Sigmoid colon (tissue), 7 donors: ENCODE data around the gene GRID1. TPM values are rescaled to one million over a fixed set of nuclear protein-coding genes. Genes with fewer than 3 reads are reported as not detected.

ENCODE experiments used
- DNase-seq: peaks from one replicate; pipeline ENCODE4 v3.0.0-alpha.2; 2019
- H3K27ac ChIP-seq, 4 donors: fragments of 200-600 bp; sonication (generic); one replicate each; pipeline ENCODE4 v1.5.1; 2016 to 2019; ENCODE audit warnings: mild to moderate bottlenecking in 1 of 4
- H3K27me3 ChIP-seq, 3 donors: fragments of 200-600 bp; sonication (generic); one replicate each; pipeline ENCODE4 v1.5.1; 2019; ENCODE audit warnings: mild to moderate bottlenecking in 1 of 3
- H3K36me3 ChIP-seq, 4 donors: fragments of 200-600 bp; sonication (generic); one replicate each; pipeline ENCODE4 v1.5.1; 2016 to 2019
- H3K4me1 ChIP-seq, 4 donors: fragments of 200-600 bp; sonication (generic); one replicate each; pipeline ENCODE4 v1.5.1; 2017 to 2019
- H3K4me3 ChIP-seq, 4 donors: fragments of 200-600 bp; sonication (generic); one replicate each; pipeline ENCODE4 v1.5.1; 2017 to 2019; ENCODE audit warnings: mild to moderate bottlenecking in 2 of 4, moderate library complexity in 1 of 4
- H3K9me3 ChIP-seq, 4 donors: fragments of 200-600 bp in 3 of 4; sonication (generic) in 3 of 4; one replicate each; pipeline versions ENCODE4 v1.5.1 to v1.6.1; 2013 to 2019
- EP300 ChIP-seq, 4 donors: sonication (generic); formaldehyde crosslinking; IDR thresholded peaks; one replicate each; pipeline ENCODE4 v1.6.1; 2017; ENCODE audit warnings: antibody characterized with exemption in 4 of 4
- POLR2A ChIP-seq, 2 donors: fragments of 450-650 bp; IDR thresholded peaks; one replicate each; pipeline ENCODE4 v1.6.1; 2016; ENCODE audit warnings: antibody characterized with exemption in 2 of 2, mild to moderate bottlenecking in 2 of 2, moderate library complexity in 2 of 2
- POLR2AphosphoS5 ChIP-seq, 4 donors: sonication (generic); formaldehyde crosslinking; IDR thresholded peaks; one replicate each; pipeline ENCODE4 v1.6.1; 2017; ENCODE audit warnings: antibody characterized with exemption in 4 of 4
- WGBS, 2 donors: extraction: QIAGEN DNeasy Blood & Tissue Kit; methylation state at CpG; one replicate each; pipeline ENCODE4 v1.1.7; 2013; 5-methylcytosine and 5-hydroxymethylcytosine counted together
- intact Hi-C: fragments of 100-400 bp; cut with DNase I; formaldehyde crosslinking; loops from one replicate; pipeline ENCODE4 v1.15.1; 2023
- polyA plus RNA-seq, 3 donors: library from polyadenylated mRNA; stranded (reverse); fragments of 200-250 nt; gene quantifications; one replicate each; pipeline ENCODE4 v1.2.3, GENCODE V29; 2013
- total RNA-seq, 4 donors: library from RNA; depleted of rRNA; stranded (reverse); fragments of >200 nt; gene quantifications; one replicate each; pipeline ENCODE4 v1.1.0, GENCODE V29; 2016
- TF ChIP-seq, protein P1 (sequence below), 4 experiments: fragments of 450-650 bp in 3 of 4; fragments of 200-600 bp in 1 of 4; IDR thresholded peaks; one replicate each; pipeline ENCODE4 v1.5.1; 2016 to 2019; ENCODE audit warnings: antibody characterized with exemption in 4 of 4, mild to moderate bottlenecking in 3 of 4, moderate library complexity in 2 of 4
- donor health status: healthy with polysubstance abuse.
- donor health status: Bipolar disorder and iron deficiency.
- donor health status: healthy.

GRID1 gene
- total and polyA plus RNA-seq, 7 donors, result 0.66 to 4.7 (median 1.1) TPM; not detected in 2

GRCh38 chr10:86152911-86153310 is 213.7 kb downstream of the GRID1 start:
- H3K27ac ChIP-seq, result no peak overlapping the region
- no peak for DNase-seq
- no peaks in the 10 kb centered on the region for H3K36me3 ChIP-seq
- H3K27me3 ChIP-seq, result no peaks in the 10 kb centered on the region
- H3K4me1 ChIP-seq, result no peaks in the 10 kb centered on the region
- H3K9me3 ChIP-seq, result no peaks in the 10 kb centered on the region
- TF ChIP-seq, protein P1, sequence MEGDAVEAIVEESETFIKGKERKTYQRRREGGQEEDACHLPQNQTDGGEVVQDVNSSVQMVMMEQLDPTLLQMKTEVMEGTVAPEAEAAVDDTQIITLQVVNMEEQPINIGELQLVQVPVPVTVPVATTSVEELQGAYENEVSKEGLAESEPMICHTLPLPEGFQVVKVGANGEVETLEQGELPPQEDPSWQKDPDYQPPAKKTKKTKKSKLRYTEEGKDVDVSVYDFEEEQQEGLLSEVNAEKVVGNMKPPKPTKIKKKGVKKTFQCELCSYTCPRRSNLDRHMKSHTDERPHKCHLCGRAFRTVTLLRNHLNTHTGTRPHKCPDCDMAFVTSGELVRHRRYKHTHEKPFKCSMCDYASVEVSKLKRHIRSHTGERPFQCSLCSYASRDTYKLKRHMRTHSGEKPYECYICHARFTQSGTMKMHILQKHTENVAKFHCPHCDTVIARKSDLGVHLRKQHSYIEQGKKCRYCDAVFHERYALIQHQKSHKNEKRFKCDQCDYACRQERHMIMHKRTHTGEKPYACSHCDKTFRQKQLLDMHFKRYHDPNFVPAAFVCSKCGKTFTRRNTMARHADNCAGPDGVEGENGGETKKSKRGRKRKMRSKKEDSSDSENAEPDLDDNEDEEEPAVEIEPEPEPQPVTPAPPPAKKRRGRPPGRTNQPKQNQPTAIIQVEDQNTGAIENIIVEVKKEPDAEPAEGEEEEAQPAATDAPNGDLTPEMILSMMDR (IDR thresholded peaks at IDR 0.05), result no peak
- no peak for TF ChIP-seq POLR2A (IDR thresholded peaks at IDR 0.05)
- no peak for TF ChIP-seq EP300 (IDR thresholded peaks at IDR 0.05)
- TF ChIP-seq POLR2AphosphoS5 (IDR thresholded peaks at IDR 0.05), result no peak
- intact Hi-C loops, result no loop called here
- 59 to 78% methylated on average over 5 of the region's 5 CpGs for WGBS, 2 donors
- H3K4me3 ChIP-seq, result no peak overlapping the region

GRCh38 chr10:86152354-86152753 is 214.2 kb downstream of the GRID1 start:
- Histone ChIP-seq H3K4me1 (no peaks in the 10 kb centered on the region), H3K9me3 (no peaks in the 10 kb centered on the region), H3K27ac (no peak overlapping the region), H3K36me3 (no peaks in the 10 kb centered on the region), H3K4me3 (no peak overlapping the region), H3K27me3 (no peaks in the 10 kb centered on the region)
- no peak for DNase-seq
- intact Hi-C loops, result no loop called here
- TF ChIP-seq, protein P1 (IDR thresholded peaks at IDR 0.05), result no peak
- TF ChIP-seq EP300 (IDR thresholded peaks at IDR 0.05) (no peak), POLR2A (IDR thresholded peaks at IDR 0.05) (no peak), POLR2AphosphoS5 (IDR thresholded peaks at IDR 0.05) (no peak)
- 87 to 91% methylated on average over 5 of the region's 5 CpGs for WGBS, 2 donors

GRCh38 chr10:86151613-86152012 is 215.0 kb downstream of the GRID1 start:
- TF ChIP-seq, protein P1 (IDR thresholded peaks at IDR 0.05), result no peak
- Histone ChIP-seq H3K9me3 (no peaks in the 10 kb centered on the region), H3K27me3 (no peaks in the 10 kb centered on the region), H3K27ac (no peak overlapping the region), H3K4me1 (no peaks in the 10 kb centered on the region), H3K4me3 (no peak overlapping the region), H3K36me3 (no peaks in the 10 kb centered on the region)
- WGBS, 2 donors, result 63 to 76% methylated on average over 5 of the region's 5 CpGs
- intact Hi-C loops, result no loop called here
- DNase-seq, result no peak

DNA sequence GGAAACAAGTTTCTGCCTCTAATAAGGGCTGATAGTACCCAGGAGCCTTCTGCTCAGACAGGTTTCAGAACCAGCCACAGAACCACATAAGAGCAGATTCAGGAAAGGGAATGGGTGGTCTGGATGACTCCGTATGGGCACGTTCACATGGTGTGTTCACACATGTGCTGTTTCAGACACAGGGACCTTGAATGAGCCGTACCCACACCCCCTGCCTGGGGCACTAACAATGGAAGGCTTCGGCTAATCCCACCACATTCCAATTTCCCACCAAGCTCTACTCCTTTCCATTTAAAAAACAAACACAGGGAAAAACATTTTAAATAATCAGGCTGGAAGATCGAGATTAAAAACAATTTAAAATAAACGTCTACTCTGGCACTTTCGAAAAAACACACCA is 217.3 kb downstream of the GRID1 start:
- Histone ChIP-seq H3K4me3 (no peak overlapping the region), H3K9me3 (no peaks in the 10 kb centered on the region), H3K27ac (no peak overlapping the region), H3K36me3 (no peaks in the 10 kb centered on the region), H3K27me3 (no peaks in the 10 kb centered on the region), H3K4me1 (no peaks in the 10 kb centered on the region)
- 57 to 69% methylated on average over 7 of the region's 7 CpGs for WGBS, 2 donors
- TF ChIP-seq POLR2A (IDR thresholded peaks at IDR 0.05), result no peak
- no peak for TF ChIP-seq EP300 (IDR thresholded peaks at IDR 0.05)
- TF ChIP-seq, protein P1 (IDR thresholded peaks at IDR 0.05), result no peak
- no peak for TF ChIP-seq POLR2AphosphoS5 (IDR thresholded peaks at IDR 0.05)
- DNase-seq, result no peak
- intact Hi-C loops, result no loop called here

GRCh38 chr10:86148117-86148516 is 218.5 kb downstream of the GRID1 start:
- no peaks in the 10 kb centered on the region for H3K4me1 ChIP-seq
- 58 to 62% methylated on average over 2 of the region's 2 CpGs for WGBS, 2 donors
- intact Hi-C loops, result no loop called here
- H3K27ac ChIP-seq, result no peak overlapping the region
- TF ChIP-seq POLR2A (IDR thresholded peaks at IDR 0.05) (no peak), EP300 (IDR thresholded peaks at IDR 0.05) (no peak), POLR2AphosphoS5 (IDR thresholded peaks at IDR 0.05) (no peak)
- TF ChIP-seq, protein P1 (IDR thresholded peaks at IDR 0.05), result no peak
- no peaks in the 10 kb centered on the region for H3K36me3 ChIP-seq
- H3K4me3 ChIP-seq, result no peak overlapping the region
- H3K27me3 ChIP-seq, result no peaks in the 10 kb centered on the region
- H3K9me3 ChIP-seq, result no peaks in the 10 kb centered on the region
- no peak for DNase-seq
